AG09319 (cell line): Measurements from ENCODE around the gene EXOC6B.

Experiments used
- DNase-seq: peaks from one replicate; pipeline ENCODE4 v3.0.0-alpha.2; 2010; ENCODE audit warnings: low read depth; ENCODE audit errors: extremely low read depth
- TF ChIP-seq, protein P1 (sequence below): IDR thresholded peaks from 2 replicates; pipeline ENCODE4 v1.5.1; 2011; ENCODE audit warnings: low read depth, mild to moderate bottlenecking, inconsistent platforms, low read length, moderate library complexity

EXOC6B gene

DNA sequence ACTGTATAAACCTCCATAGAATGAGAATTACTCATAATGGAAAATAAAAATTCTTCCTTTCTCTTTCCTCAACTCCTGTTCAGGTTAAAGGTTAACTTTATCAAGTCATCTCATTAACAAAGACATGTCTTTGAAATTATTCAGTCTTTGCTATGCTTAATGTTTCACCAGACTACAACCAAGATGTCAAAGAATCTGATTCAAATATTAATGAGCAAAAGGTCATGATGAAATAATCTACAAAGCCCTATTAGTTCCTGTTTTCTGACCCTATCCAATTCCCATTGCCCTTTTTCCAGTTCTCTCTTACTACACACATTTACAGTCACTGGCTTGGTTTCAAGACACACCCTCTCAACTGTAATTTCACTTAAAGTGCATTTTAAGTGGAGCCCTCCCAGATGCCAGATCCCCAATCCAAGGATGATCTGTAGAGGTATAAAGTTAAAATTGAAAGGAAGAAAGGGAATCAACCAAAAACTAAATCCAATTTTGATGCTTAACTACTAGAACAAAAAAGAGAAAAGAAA, 431.2 kb downstream of the EXOC6B start:
- DNase-seq = no peak
- TF ChIP-seq, protein P1, sequence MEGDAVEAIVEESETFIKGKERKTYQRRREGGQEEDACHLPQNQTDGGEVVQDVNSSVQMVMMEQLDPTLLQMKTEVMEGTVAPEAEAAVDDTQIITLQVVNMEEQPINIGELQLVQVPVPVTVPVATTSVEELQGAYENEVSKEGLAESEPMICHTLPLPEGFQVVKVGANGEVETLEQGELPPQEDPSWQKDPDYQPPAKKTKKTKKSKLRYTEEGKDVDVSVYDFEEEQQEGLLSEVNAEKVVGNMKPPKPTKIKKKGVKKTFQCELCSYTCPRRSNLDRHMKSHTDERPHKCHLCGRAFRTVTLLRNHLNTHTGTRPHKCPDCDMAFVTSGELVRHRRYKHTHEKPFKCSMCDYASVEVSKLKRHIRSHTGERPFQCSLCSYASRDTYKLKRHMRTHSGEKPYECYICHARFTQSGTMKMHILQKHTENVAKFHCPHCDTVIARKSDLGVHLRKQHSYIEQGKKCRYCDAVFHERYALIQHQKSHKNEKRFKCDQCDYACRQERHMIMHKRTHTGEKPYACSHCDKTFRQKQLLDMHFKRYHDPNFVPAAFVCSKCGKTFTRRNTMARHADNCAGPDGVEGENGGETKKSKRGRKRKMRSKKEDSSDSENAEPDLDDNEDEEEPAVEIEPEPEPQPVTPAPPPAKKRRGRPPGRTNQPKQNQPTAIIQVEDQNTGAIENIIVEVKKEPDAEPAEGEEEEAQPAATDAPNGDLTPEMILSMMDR = no peak

DNA sequence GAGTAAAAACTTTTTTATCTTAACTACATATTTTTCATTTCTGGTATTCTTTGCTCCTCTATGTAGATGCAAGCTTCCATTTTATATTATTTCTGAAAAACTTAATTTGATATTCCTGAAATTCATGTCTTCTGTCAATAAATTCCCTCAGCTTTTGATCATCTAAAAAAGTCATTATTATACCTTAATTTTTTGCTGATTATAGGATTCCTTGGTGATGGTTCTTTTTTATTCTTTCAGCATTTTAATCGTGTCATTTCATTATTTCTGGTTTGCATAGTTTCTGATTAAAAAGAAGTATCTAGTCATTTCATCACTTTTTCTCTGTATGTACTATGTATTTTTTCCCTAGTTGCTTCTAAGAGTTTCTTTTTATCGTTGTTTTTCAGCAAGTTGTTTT, 436.4 kb downstream of the EXOC6B start:
- no peak for DNase-seq
- TF ChIP-seq, protein P1 = no peak

DNA sequence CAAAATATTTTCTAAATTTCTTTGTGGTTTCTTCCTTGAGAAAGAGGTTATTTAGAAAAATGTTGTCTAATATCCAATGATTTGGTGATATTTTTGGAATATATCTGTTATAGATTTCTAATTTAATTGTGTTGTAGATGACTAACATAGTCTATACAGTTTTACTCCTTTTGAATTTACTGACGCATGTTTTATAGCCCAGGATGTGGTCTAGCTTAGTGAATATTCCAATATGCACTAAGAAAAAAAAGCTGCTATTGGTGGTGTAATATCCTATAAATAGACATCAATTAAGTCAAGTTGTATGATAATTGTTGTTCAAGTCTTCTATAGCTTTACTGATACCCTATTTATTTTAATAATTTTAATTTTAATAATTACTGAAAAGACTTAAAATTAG, 437.6 kb downstream of the EXOC6B start:
- TF ChIP-seq, protein P1 = no peak
- DNase-seq = no peak

DNA sequence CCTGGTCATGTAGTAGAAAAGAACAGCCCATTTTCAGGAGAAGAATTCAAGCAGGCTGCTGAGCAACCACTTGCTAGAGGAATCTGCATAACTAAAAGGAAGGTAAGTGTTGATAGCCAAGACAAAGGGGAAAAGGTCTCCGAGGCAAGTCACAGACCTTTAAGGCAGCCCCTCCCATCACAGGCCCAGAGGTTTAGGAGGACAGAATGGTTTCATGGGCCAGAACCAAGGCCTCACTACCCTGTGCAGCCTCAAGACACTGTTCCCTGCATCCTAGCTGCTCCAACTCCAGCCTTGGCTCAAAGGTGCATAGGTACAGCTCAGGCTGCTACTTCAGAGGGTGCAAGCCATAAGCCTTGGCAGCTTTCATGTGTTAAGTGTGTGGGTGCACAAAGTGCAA, 439.5 kb downstream of the EXOC6B start:
- TF ChIP-seq, protein P1 = no peak
- no peak for DNase-seq

DNA sequence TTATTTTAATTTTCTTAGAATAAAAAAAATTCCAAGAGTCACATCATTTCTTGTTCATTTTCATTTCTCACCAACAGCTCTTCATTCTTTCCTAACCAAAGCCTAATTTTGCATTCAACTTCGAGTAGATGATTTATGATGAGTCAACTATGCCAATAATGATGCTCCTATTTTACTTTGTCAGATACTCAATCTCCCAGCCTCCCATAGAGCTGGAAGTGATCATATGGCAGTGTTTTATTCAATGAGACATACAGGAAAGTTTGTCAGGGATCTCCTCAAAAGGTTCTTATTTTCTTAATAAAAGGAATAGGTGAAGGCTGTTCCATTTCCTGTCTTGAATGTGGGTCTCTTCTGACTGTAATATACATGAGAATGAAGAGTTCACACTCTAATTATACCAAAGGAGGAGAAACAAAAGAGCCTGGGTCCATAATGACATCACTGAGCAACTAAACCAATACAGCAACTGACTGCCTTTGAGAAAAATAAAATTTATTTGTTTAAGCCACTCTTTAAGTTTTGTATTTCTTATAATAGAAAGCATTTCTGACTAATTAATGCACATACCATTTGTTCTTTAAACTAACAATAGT, 447.0 kb downstream of the EXOC6B start:
- DNase-seq = no peak
- TF ChIP-seq, protein P1 = no peak

DNA sequence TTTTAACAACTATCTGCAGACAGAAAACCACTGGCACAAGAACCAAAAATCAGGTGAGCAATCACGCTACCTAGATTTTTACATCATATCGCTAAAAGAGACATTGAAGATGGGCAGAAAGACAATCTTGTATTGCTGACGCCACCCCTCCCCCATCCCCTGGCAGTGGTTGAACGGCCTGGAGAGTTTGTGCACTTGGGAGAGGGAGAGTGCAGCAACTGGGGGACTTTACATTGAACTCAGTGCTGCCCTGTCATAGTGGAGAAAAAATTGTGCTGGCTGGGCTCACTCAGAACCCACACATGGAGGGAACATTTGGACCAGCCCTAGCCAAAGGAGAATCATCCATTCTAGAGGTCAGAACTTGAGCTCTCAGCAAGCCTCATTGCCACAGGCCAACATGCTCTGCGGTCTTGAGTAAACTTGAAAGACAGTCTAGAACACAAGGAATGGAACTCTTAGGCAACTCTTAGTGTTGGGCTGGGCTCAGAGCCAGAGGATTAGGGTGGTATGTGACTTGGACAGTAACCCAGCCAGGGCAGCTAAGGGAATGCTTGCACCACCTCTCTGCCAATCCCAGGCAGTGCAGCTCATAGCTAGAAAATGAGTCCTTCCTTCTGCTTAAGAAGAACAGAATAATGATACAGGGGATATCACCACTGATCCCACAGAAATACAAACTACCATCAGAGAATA, 458.2 kb downstream of the EXOC6B start:
- TF ChIP-seq, protein P1 = peak; percentile 56
- peak; percentile 95 for DNase-seq

DNA sequence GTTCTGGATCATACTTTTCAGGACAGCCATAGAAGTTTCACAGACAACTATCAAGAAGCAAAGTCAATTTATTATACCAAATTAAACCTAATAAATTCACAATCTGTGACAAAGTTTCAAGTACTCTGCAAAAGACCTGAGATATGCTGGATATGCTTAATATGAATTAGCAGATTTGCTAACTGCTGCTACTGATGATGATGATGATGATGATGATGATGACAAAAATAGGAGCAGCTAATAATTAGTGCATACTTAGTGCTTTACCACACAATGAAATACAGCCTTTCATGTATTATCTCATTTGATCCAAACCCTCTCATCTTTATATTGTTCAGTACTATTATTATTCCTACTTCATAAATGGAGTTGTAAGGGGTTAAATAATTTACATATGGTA, 462.4 kb downstream of the EXOC6B start:
- no peak for DNase-seq
- TF ChIP-seq, protein P1 = no peak
